Breast epithelium (tissue), 4 donors: ENCODE measurements around the gene AHNAK. TPM values are rescaled to one million over a fixed set of nuclear protein-coding genes. Genes with fewer than 3 reads are reported as not detected.
"Not testable (repeated sequence)": the region's sequence is repeated elsewhere in the genome, so short reads cannot be mapped to it uniquely, and the experiment has no call there.

Experiments used
- DNase-seq, 2 donors: peaks; one replicate each; pipeline ENCODE4 v3.0.0-alpha.2; 2019; ENCODE audit warnings: low spot score in 2 of 2
- H3K27ac ChIP-seq, 2 donors: fragments of 200-600 bp; sonication (generic) in 1 of 2; one replicate each; pipeline ENCODE4 v1.5.1; 2016 to 2019; ENCODE audit warnings: mild to moderate bottlenecking in 1 of 2
- H3K27me3 ChIP-seq, 2 donors: fragments of 200-600 bp; sonication (generic) in 1 of 2; one replicate each; pipeline versions ENCODE4 v1.5.1 to v1.6.0; 2017 to 2019; ENCODE audit warnings: control low read depth in 1 of 2, mild to moderate bottlenecking in 1 of 2
- H3K36me3 ChIP-seq: fragments of 200-600 bp; one replicate; pipeline ENCODE4 v1.5.1; 2019
- H3K4me1 ChIP-seq, 2 donors: fragments of 200-600 bp; sonication (generic); one replicate each; pipeline ENCODE4 v1.5.1; 2016 to 2019; ENCODE audit warnings: control low read depth in 1 of 2
- H3K4me3 ChIP-seq, 3 donors: fragments of 200-600 bp; sonication (generic); 1 replicate in 2 of 3; 2 replicates in 1 of 3; pipeline ENCODE4 v1.5.1; 2016 to 2019; ENCODE audit warnings: mild to moderate bottlenecking in 3 of 3, moderate library complexity in 2 of 3
- H3K9me3 ChIP-seq, 2 donors: fragments of 200-600 bp; sonication (generic) in 1 of 2; one replicate each; pipeline ENCODE4 v1.5.1; 2016 to 2019; ENCODE audit warnings: control low read depth in 1 of 2
- CTCF ChIP-seq, 3 donors: fragments of 450-650 bp; IDR thresholded peaks; one replicate each; pipeline ENCODE4 v1.5.1; 2016 to 2017; ENCODE audit warnings: antibody characterized with exemption in 3 of 3, mild to moderate bottlenecking in 3 of 3, moderate library complexity in 3 of 3
- POLR2A ChIP-seq: fragments of 450-650 bp; IDR thresholded peaks from one replicate; pipeline ENCODE4 v1.6.1; 2016; ENCODE audit warnings: antibody characterized with exemption, mild to moderate bottlenecking, moderate library complexity
- POLR2AphosphoS5 ChIP-seq, 3 donors: sonication (generic); formaldehyde crosslinking; IDR thresholded peaks; one replicate each; pipeline ENCODE4 v1.6.1; 2017; ENCODE audit warnings: antibody characterized with exemption in 3 of 3
- intact Hi-C: fragments of 100-400 bp; cut with DNase I; formaldehyde crosslinking; loops from one replicate; pipeline ENCODE4 v1.15.1; 2023; ENCODE audit warnings: low total_unique reads
- total RNA-seq, 3 donors: library from RNA; depleted of rRNA; stranded (reverse); fragments of >200 nt; gene quantifications; one replicate each; pipeline ENCODE4 v1.1.0, GENCODE V29; 2016

AHNAK gene
- total RNA-seq, 3 donors from 2014 or later = 636 to 1,393 (median 1,040) TPM

GRCh38 chr11:62553080-62553838 is 6.7 kb upstream of the AHNAK start:
- H3K27ac ChIP-seq = peak overlapping the region; percentile 96 to 98
- H3K4me1 ChIP-seq = peaks cover 45 to 67% of the 10 kb centered on the region in 2 donors
- H3K36me3 ChIP-seq = no peaks in the 10 kb centered on the region
- H3K4me3 ChIP-seq = peak overlapping the region; percentile 17 to 56 (median 31)
- peak; percentile 87 to 92 for DNase-seq
- intact Hi-C loops = loop anchor here (5.0 kb wide), 1 partner anchor 1644 kb away; no protein-coding TSS in a partner anchor
- no peaks in the 10 kb centered on the region for H3K27me3 ChIP-seq
- H3K9me3 ChIP-seq = no peaks in the 10 kb centered on the region
- TF ChIP-seq POLR2A (peak; percentile 23), CTCF (IDR thresholded peaks at IDR 0.05) (no peak), POLR2AphosphoS5 (IDR thresholded peaks at IDR 0.05) (peak; percentile 50 to 88 (median 81))

GRCh38 chr11:62552485-62553079 is 6.0 kb upstream of the AHNAK start:
- intact Hi-C loops = loop anchor here (5.0 kb wide), 1 partner anchor 1645 kb away; no protein-coding TSS in a partner anchor
- TF ChIP-seq CTCF (IDR thresholded peaks at IDR 0.05) (no peak), POLR2A (no peak), POLR2AphosphoS5 (IDR thresholded peaks at IDR 0.05) (no peak)
- Histone ChIP-seq H3K36me3 (no peaks in the 10 kb centered on the region), H3K27me3 (no peaks in the 10 kb centered on the region), H3K27ac (peak overlapping the region; percentile 96 to 98), H3K9me3 (no peaks in the 10 kb centered on the region), H3K4me3 (peak overlapping the region; percentile 17 to 56 (median 31)), H3K4me1 (peaks cover 45 to 67% of the 10 kb centered on the region in 2 donors)
- DNase-seq = no peak

GRCh38 chr11:62550478-62550877 is 3.9 kb upstream of the AHNAK start:
- peak overlapping the region; percentile 96 to 98 for H3K27ac ChIP-seq
- H3K4me3 ChIP-seq, DNase-seq, H3K27me3 ChIP-seq, H3K9me3 ChIP-seq, H3K36me3 ChIP-seq: not testable (repeated sequence)
- peaks cover 31 to 51% of the 10 kb centered on the region in 2 donors for H3K4me1 ChIP-seq
- intact Hi-C loops = loop anchor here (5.0 kb wide), 1 partner anchor 1647 kb away; no protein-coding TSS in a partner anchor

- Histone ChIP-seq H3K27me3 (no peaks in the 10 kb centered on the region), H3K9me3 (no peaks in the 10 kb centered on the region), H3K4me3 (peak overlapping the region in 2 of 3 donors; percentile 98), H3K27ac (peak overlapping the region; percentile 96 to 99), H3K4me1 (peaks cover 15 to 33% of the 10 kb centered on the region in 2 donors), H3K36me3 (no peaks in the 10 kb centered on the region)
- intact Hi-C loops = loop anchor here (10.0 kb wide), 1 partner anchor 124 kb away; no protein-coding TSS in a partner anchor
- TF ChIP-seq POLR2AphosphoS5 (IDR thresholded peaks at IDR 0.05) (no peak), CTCF (IDR thresholded peaks at IDR 0.05) (no peak), POLR2A (no peak)
- no peak for DNase-seq
These were observed 2.1 kb upstream of the AHNAK start for GRCh38 chr11:62548545-62549335.

- Histone ChIP-seq H3K4me3 (peak overlapping the region; percentile 98 to 100 (median 98)), H3K27me3 (no peaks in the 10 kb centered on the region), H3K4me1 (peaks cover 9 to 32% of the 10 kb centered on the region in 2 donors), H3K27ac (peak overlapping the region; percentile 96 to 99), H3K9me3 (no peaks in the 10 kb centered on the region), H3K36me3 (no peaks in the 10 kb centered on the region)
- DNase-seq = peak; percentile 87 to 89
- intact Hi-C loops = loop anchor here (10.0 kb wide), 1 partner anchor 123 kb away; no protein-coding TSS in a partner anchor
- peak; percentile 46 for TF ChIP-seq POLR2A
- peak; percentile 46 to 63 (median 49) for TF ChIP-seq POLR2AphosphoS5 (IDR thresholded peaks at IDR 0.05)
- TF ChIP-seq CTCF (IDR thresholded peaks at IDR 0.05) = no peak
These were observed 1.2 kb upstream of the AHNAK start for GRCh38 chr11:62547691-62548281.
